ENCODE data around the gene OGDHL. TPM values are rescaled to one million over a fixed set of nuclear protein-coding genes. Genes with fewer than 3 reads are reported as not detected.
"Not testable (repeated sequence)": the region's sequence is repeated elsewhere in the genome, so short reads cannot be mapped to it uniquely, and the experiment has no call there.

OGDHL gene
- total RNA-seq, 2 donors from 2014 or later: not detected

- Mint-ChIP-seq H3K4me1 (peaks cover 2% of the 10 kb centered on the region), H3K4me3 (no peak overlapping the region), H3K36me3 (ENCODE audit: low read depth) (no peaks in the 10 kb centered on the region), H3K27ac (no peak overlapping the region), H3K27me3 (peaks cover 10% of the 10 kb centered on the region)
- no peaks in the 10 kb centered on the region for H3K9me3 ChIP-seq (ENCODE audit: control insufficient read depth, low read length, poor library complexity, severe bottlenecking)
- ATAC-seq: no peak
- no peak for DNase-seq
Measured at GRCh38 chr10:49741108-49741995, 20.8 kb downstream of the OGDHL start.

- DNase-seq: no peak
- ATAC-seq: no peak
- H3K4me1 Mint-ChIP-seq: peaks cover under 1% of the 10 kb centered on the region
- H3K27me3 Mint-ChIP-seq: peaks cover 11% of the 10 kb centered on the region
- no peaks in the 10 kb centered on the region for H3K9me3 ChIP-seq (ENCODE audit: control insufficient read depth, low read length, poor library complexity, severe bottlenecking)
- no peak overlapping the region for H3K27ac Mint-ChIP-seq
- H3K36me3 Mint-ChIP-seq (ENCODE audit: low read depth): no peaks in the 10 kb centered on the region
- no peak overlapping the region for H3K4me3 Mint-ChIP-seq
Measured at GRCh38 chr10:49740346-49741107, 21.6 kb downstream of the OGDHL start.

- ATAC-seq: no peak
- H3K27me3 Mint-ChIP-seq: peaks cover 6% of the 10 kb centered on the region
- no peak overlapping the region for H3K27ac Mint-ChIP-seq
- H3K9me3 ChIP-seq (ENCODE audit: control insufficient read depth, low read length, poor library complexity, severe bottlenecking): no peaks in the 10 kb centered on the region
- H3K36me3 Mint-ChIP-seq (ENCODE audit: low read depth): no peaks in the 10 kb centered on the region
- H3K4me3 Mint-ChIP-seq: no peak overlapping the region
- H3K4me1 Mint-ChIP-seq: no peaks in the 10 kb centered on the region
- no peak for DNase-seq
Measured at GRCh38 chr10:49739426-49739825, 22.7 kb downstream of the OGDHL start.

GRCh38 chr10:49738616-49739360 is 23.3 kb downstream of the OGDHL start:
- no peaks in the 10 kb centered on the region for H3K9me3 ChIP-seq (ENCODE audit: control insufficient read depth, low read length, poor library complexity, severe bottlenecking)
- peaks cover 6% of the 10 kb centered on the region for H3K27me3 Mint-ChIP-seq
- no peak for ATAC-seq
- H3K4me3 Mint-ChIP-seq: no peak overlapping the region
- H3K4me1 Mint-ChIP-seq: no peaks in the 10 kb centered on the region
- no peak overlapping the region for H3K27ac Mint-ChIP-seq
- no peaks in the 10 kb centered on the region for H3K36me3 Mint-ChIP-seq (ENCODE audit: low read depth)
- no peak for DNase-seq

GRCh38 chr10:49737474-49738201 is 24.5 kb downstream of the OGDHL start:
- Mint-ChIP-seq H3K4me3 (no peak overlapping the region), H3K27me3 (peaks cover 6% of the 10 kb centered on the region), H3K27ac (no peak overlapping the region), H3K4me1 (no peaks in the 10 kb centered on the region), H3K36me3 (ENCODE audit: low read depth) (no peaks in the 10 kb centered on the region)
- no peak for DNase-seq
- no peak for ATAC-seq
- no peaks in the 10 kb centered on the region for H3K9me3 ChIP-seq (ENCODE audit: control insufficient read depth, low read length, poor library complexity, severe bottlenecking)

- H3K27me3 Mint-ChIP-seq: peaks cover 6% of the 10 kb centered on the region
- H3K27ac Mint-ChIP-seq: no peak overlapping the region
- no peaks in the 10 kb centered on the region for H3K36me3 Mint-ChIP-seq (ENCODE audit: low read depth)
- no peak for DNase-seq
- H3K9me3 ChIP-seq (ENCODE audit: control insufficient read depth, low read length, poor library complexity, severe bottlenecking): no peaks in the 10 kb centered on the region
- ATAC-seq: no peak
- H3K4me3 Mint-ChIP-seq: no peak overlapping the region
- no peaks in the 10 kb centered on the region for H3K4me1 Mint-ChIP-seq
Measured at GRCh38 chr10:49736564-49737113, 25.5 kb downstream of the OGDHL start.

- Mint-ChIP-seq H3K4me1 (no peaks in the 10 kb centered on the region), H3K36me3 (ENCODE audit: low read depth) (no peaks in the 10 kb centered on the region), H3K4me3 (no peak overlapping the region), H3K27me3 (peaks cover 6% of the 10 kb centered on the region), H3K27ac (no peak overlapping the region)
- no peak for ATAC-seq
- no peak for DNase-seq
- no peaks in the 10 kb centered on the region for H3K9me3 ChIP-seq (ENCODE audit: control insufficient read depth, low read length, poor library complexity, severe bottlenecking)
Measured at GRCh38 chr10:49735848-49736563, 26.1 kb downstream of the OGDHL start.

- H3K27ac Mint-ChIP-seq: no peak overlapping the region
- ATAC-seq (no peak), DNase-seq (no peak)
- H3K27me3 Mint-ChIP-seq: peaks cover 6% of the 10 kb centered on the region
- no peaks in the 10 kb centered on the region for H3K4me1 Mint-ChIP-seq
- no peaks in the 10 kb centered on the region for H3K9me3 ChIP-seq (ENCODE audit: control insufficient read depth, low read length, poor library complexity, severe bottlenecking)
- H3K36me3 Mint-ChIP-seq (ENCODE audit: low read depth): no peaks in the 10 kb centered on the region
- H3K4me3 Mint-ChIP-seq: no peak overlapping the region
Measured at GRCh38 chr10:49735161-49735560, 27.0 kb downstream of the OGDHL start.

- Mint-ChIP-seq H3K36me3 (ENCODE audit: low read depth) (no peaks in the 10 kb centered on the region), H3K4me1 (no peaks in the 10 kb centered on the region), H3K27me3 (peaks cover 6% of the 10 kb centered on the region), H3K27ac (no peak overlapping the region), H3K4me3 (no peak overlapping the region)
- DNase-seq (no peak), ATAC-seq (no peak)
- no peaks in the 10 kb centered on the region for H3K9me3 ChIP-seq (ENCODE audit: control insufficient read depth, low read length, poor library complexity, severe bottlenecking)
Measured at GRCh38 chr10:49734676-49735075, 27.4 kb downstream of the OGDHL start.

- no peak overlapping the region for H3K4me3 Mint-ChIP-seq
- no peak for DNase-seq
- no peak overlapping the region for H3K27ac Mint-ChIP-seq
- H3K36me3 Mint-ChIP-seq (ENCODE audit: low read depth): no peaks in the 10 kb centered on the region
- ATAC-seq: no peak
- H3K9me3 ChIP-seq (ENCODE audit: control insufficient read depth, low read length, poor library complexity, severe bottlenecking): no peaks in the 10 kb centered on the region
- H3K4me1 Mint-ChIP-seq: no peaks in the 10 kb centered on the region
- peaks cover 6% of the 10 kb centered on the region for H3K27me3 Mint-ChIP-seq
Measured at GRCh38 chr10:49733866-49734265, 28.3 kb downstream of the OGDHL start.

GRCh38 chr10:49726593-49726992 is 35.5 kb downstream of the OGDHL start:
- Mint-ChIP-seq H3K27me3 (no peaks in the 10 kb centered on the region), H3K36me3 (ENCODE audit: low read depth) (no peaks in the 10 kb centered on the region), H3K27ac (no peak overlapping the region), H3K4me1 (no peaks in the 10 kb centered on the region), H3K4me3 (no peak overlapping the region)
- DNase-seq (no peak), ATAC-seq (no peak)
- no peaks in the 10 kb centered on the region for H3K9me3 ChIP-seq (ENCODE audit: control insufficient read depth, low read length, poor library complexity, severe bottlenecking)

GRCh38 chr10:49715157-49715556 is 47.0 kb downstream of the OGDHL start:
- H3K9me3 ChIP-seq (ENCODE audit: control insufficient read depth, low read length, poor library complexity, severe bottlenecking); H3K4me1 Mint-ChIP-seq; DNase-seq; H3K4me3 Mint-ChIP-seq; H3K27ac Mint-ChIP-seq; H3K36me3 Mint-ChIP-seq (ENCODE audit: low read depth); ATAC-seq: not testable (repeated sequence)
- H3K27me3 Mint-ChIP-seq: peaks cover 23% of the 10 kb centered on the region

Data from T-helper 17 cell (primary cell).